Measurements from ENCODE around the gene GALNT7. TPM values are rescaled to one million over a fixed set of nuclear protein-coding genes. Genes with fewer than 3 reads are reported as not detected.
A peak's percentile ranks its signal among the peaks of the same experiment; 100 is the strongest.

The GALNT7 gene
- total RNA-seq, 1 experiment from 2014 or later = 13.8 TPM

DNA sequence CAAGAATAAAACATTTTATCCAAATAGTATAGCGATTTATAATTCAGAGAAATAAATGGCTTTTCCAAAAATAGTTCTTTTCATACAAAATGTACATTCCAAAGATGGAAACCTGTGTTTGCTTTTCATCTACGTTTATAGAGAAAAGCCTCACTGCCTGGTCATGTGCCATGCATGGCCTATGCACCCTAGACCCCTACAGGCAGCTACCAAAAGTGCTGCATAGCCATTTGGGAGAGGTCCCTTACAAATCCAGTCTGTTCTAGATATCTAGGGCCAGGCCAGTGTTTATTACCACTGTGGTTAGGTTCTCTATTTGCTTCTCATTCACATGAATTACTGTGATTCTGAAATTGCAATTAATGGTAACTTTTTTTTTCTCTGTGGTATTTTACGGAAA, 148.4 kb downstream of the GALNT7 start:
- no peaks in the 10 kb centered on the region for H3K9me2 ChIP-seq (replicated peaks; ENCODE audit: low read length)
- no peaks in the 10 kb centered on the region for H4K20me1 ChIP-seq (ENCODE audit: low read length)
- no peak overlapping the region for H3K4me3 ChIP-seq (ENCODE audit: low read length)
- no peak overlapping the region for H3K27ac ChIP-seq (ENCODE audit: low read length)
- H2AFZ ChIP-seq (ENCODE audit: low read length) = no peak overlapping the region
- no peaks in the 10 kb centered on the region for H3K9me3 ChIP-seq (ENCODE audit: low read length)
- H3K79me2 ChIP-seq (ENCODE audit: low read length) = no peaks in the 10 kb centered on the region
- no peak overlapping the region for H3K4me2 ChIP-seq (ENCODE audit: low read length)
- no peak for DNase-seq
- no TSS peak for BruUV-seq (replicated peaks)
- H3F3A ChIP-seq (ENCODE audit: low read length, unreplicated experiment) = no peaks in the 10 kb centered on the region
- TF ChIP-seq EZH2 (IDR thresholded peaks at IDR 0.05; ENCODE audit: low read length, unreplicated experiment) (no peak), EZH2phosphoT487 (IDR thresholded peaks at IDR 0.05; ENCODE audit: borderline replicate concordance, low read length) (no peak)
- TF ChIP-seq, protein P1, sequence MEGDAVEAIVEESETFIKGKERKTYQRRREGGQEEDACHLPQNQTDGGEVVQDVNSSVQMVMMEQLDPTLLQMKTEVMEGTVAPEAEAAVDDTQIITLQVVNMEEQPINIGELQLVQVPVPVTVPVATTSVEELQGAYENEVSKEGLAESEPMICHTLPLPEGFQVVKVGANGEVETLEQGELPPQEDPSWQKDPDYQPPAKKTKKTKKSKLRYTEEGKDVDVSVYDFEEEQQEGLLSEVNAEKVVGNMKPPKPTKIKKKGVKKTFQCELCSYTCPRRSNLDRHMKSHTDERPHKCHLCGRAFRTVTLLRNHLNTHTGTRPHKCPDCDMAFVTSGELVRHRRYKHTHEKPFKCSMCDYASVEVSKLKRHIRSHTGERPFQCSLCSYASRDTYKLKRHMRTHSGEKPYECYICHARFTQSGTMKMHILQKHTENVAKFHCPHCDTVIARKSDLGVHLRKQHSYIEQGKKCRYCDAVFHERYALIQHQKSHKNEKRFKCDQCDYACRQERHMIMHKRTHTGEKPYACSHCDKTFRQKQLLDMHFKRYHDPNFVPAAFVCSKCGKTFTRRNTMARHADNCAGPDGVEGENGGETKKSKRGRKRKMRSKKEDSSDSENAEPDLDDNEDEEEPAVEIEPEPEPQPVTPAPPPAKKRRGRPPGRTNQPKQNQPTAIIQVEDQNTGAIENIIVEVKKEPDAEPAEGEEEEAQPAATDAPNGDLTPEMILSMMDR (conservative IDR thresholded peaks at IDR 0.05; ENCODE audit: low read depth, low read length) = 0 out of 2 replicates have a peak, but pooled peaks have one; percentile 15
- peaks cover 4% of the 10 kb centered on the region; the same call in 1 of the 2 replicates for H3K36me3 ChIP-seq (ENCODE audit: low read depth, low read length)
- H3K9ac ChIP-seq (ENCODE audit: low read length) = no peak overlapping the region
- ATAC-seq = 0 out of 2 replicates have a peak, but pooled peaks have one; percentile 24
- ChIA-PET POLR2A (ENCODE audit: unreplicated experiment) (no interaction called here), CTCF (no interaction called here)
- peaks cover 9% of the 10 kb centered on the region for H3K4me1 ChIP-seq (ENCODE audit: insufficient read depth, low read length)
- intact Hi-C loops (cut with micrococcal nuclease) = no loop called here
- no peaks in the 10 kb centered on the region for H3K27me3 ChIP-seq (ENCODE audit: low read length)

DNA sequence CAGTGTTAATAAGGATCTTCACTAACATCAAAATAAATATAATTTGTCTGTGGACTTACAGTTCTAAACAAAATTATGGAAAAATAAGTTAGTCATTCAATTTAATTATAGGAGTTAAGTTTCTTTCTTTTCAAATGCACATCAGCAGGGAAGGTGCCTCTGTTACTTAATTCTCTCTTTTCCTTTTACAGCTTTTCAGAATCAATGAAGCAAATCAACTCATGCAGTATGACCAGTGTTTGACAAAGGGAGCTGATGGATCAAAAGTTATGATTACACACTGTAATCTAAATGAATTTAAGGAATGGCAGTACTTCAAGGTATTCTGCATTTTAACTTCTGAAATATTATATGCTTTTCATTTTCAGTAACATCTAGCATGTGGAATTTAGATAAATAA, 149.6 kb downstream of the GALNT7 start:
- H3K36me3 ChIP-seq (ENCODE audit: low read depth, low read length) = peaks cover 4% of the 10 kb centered on the region; the same call in 1 of the 2 replicates
- no peak overlapping the region for H3K27ac ChIP-seq (ENCODE audit: low read length)
- no peak overlapping the region for H2AFZ ChIP-seq (ENCODE audit: low read length)
- H3K9ac ChIP-seq (ENCODE audit: low read length) = no peak overlapping the region
- TF ChIP-seq EZH2phosphoT487 (IDR thresholded peaks at IDR 0.05; ENCODE audit: borderline replicate concordance, low read length) = no peak
- TF ChIP-seq, protein P1 (conservative IDR thresholded peaks at IDR 0.05; ENCODE audit: low read depth, low read length) = no peak
- no peak for TF ChIP-seq EZH2 (IDR thresholded peaks at IDR 0.05; ENCODE audit: low read length, unreplicated experiment)
- ChIA-PET CTCF (interaction anchor here (1.0 kb wide), 1 partner anchor 176 kb away, joined by 3 read pairs; no protein-coding TSS in a partner anchor), POLR2A (ENCODE audit: unreplicated experiment) (no interaction called here)
- ATAC-seq (no peak), DNase-seq (no peak)
- H4K20me1 ChIP-seq (ENCODE audit: low read length) = no peaks in the 10 kb centered on the region
- H3K9me3 ChIP-seq (ENCODE audit: low read length) = no peaks in the 10 kb centered on the region
- no peak overlapping the region for H3K4me2 ChIP-seq (ENCODE audit: low read length)
- H3F3A ChIP-seq (ENCODE audit: low read length, unreplicated experiment) = no peaks in the 10 kb centered on the region
- intact Hi-C loops (cut with micrococcal nuclease) = loop anchor here (1.0 kb wide), 2 partner anchors 99 to 176 kb away; no protein-coding TSS in a partner anchor
- no peak overlapping the region for H3K4me3 ChIP-seq (ENCODE audit: low read length)
- no peaks in the 10 kb centered on the region for H3K79me2 ChIP-seq (ENCODE audit: low read length)
- peaks cover 9% of the 10 kb centered on the region for H3K4me1 ChIP-seq (ENCODE audit: insufficient read depth, low read length)
- H3K27me3 ChIP-seq (ENCODE audit: low read length) = no peaks in the 10 kb centered on the region
- no TSS peak for BruUV-seq (replicated peaks)
- no peaks in the 10 kb centered on the region for H3K9me2 ChIP-seq (replicated peaks; ENCODE audit: low read length)

DNA sequence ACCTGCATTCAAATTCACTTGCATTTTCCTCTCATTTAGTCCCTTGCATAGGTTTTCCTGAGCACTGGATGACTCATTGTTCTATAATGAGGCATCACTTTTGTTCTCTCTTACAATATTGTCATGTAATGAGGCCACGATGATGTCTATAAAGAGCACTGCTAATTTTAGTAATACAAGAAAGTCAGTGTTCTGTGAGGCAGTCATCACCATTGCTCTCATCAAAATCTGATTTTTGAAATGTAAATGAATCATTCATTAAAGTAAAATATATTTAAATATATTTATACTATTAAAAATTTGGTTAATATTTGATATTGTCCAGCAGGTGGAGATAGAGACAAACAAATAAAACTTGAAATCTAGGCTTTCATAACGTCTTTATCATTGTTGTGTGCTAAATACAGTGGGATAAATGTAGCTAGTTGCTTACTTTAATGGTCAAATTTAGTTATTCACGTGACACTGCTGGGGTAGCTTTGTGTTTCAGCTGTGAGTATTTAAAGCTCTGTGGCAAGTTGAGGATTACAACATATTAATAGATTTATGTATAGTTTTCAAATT, 150.1 kb downstream of the GALNT7 start:
- TF ChIP-seq, protein P1 (conservative IDR thresholded peaks at IDR 0.05; ENCODE audit: low read depth, low read length) = 0 out of 2 replicates have a peak, but pooled peaks have one; percentile 18
- TF ChIP-seq EZH2phosphoT487 (IDR thresholded peaks at IDR 0.05; ENCODE audit: borderline replicate concordance, low read length) = no peak
- H3K9ac ChIP-seq (ENCODE audit: low read length) = no peak overlapping the region
- ChIA-PET CTCF (interaction anchor here (0.6 to 1.2 kb wide), 5 partner anchors 15 to 175 kb away, joined by 3 to 6 read pairs (median 3); partner anchors contain the start of gene HMGB2), POLR2A (ENCODE audit: unreplicated experiment) (no interaction called here)
- H3K4me2 ChIP-seq (ENCODE audit: low read length) = no peak overlapping the region
- H3K9me2 ChIP-seq (replicated peaks; ENCODE audit: low read length) = no peaks in the 10 kb centered on the region
- peaks cover 9% of the 10 kb centered on the region for H3K4me1 ChIP-seq (ENCODE audit: insufficient read depth, low read length)
- H3K79me2 ChIP-seq (ENCODE audit: low read length) = no peaks in the 10 kb centered on the region
- intact Hi-C loops (cut with micrococcal nuclease) = loop anchor here (1.0 kb wide), 3 partner anchors 42 to 176 kb away; no protein-coding TSS in a partner anchor
- no peaks in the 10 kb centered on the region for H3K9me3 ChIP-seq (ENCODE audit: low read length)
- H3K4me3 ChIP-seq (ENCODE audit: low read length) = no peak overlapping the region
- H3K27ac ChIP-seq (ENCODE audit: low read length) = no peak overlapping the region
- H3K27me3 ChIP-seq (ENCODE audit: low read length) = no peaks in the 10 kb centered on the region
- BruUV-seq (replicated peaks) = no TSS peak
- no peak overlapping the region for H2AFZ ChIP-seq (ENCODE audit: low read length)
- peak; percentile 56 for DNase-seq
- peaks cover 4% of the 10 kb centered on the region; the same call in 1 of the 2 replicates for H3K36me3 ChIP-seq (ENCODE audit: low read depth, low read length)
- H4K20me1 ChIP-seq (ENCODE audit: low read length) = no peaks in the 10 kb centered on the region
- no peaks in the 10 kb centered on the region for H3F3A ChIP-seq (ENCODE audit: low read length, unreplicated experiment)
- peak; percentile 67 for ATAC-seq

Data from PC-3 (cell line).